Stimulated activated CD4-positive, alpha-beta T cell treated with anti-CD3 and anti-CD28 coated beads, Interleukin-2, amount 100 ng/mL, for 48 hours (primary cell): ENCODE data around the gene EP400.

Experiments used
- DNase-seq, 2 donors: peaks; one replicate each; pipeline ENCODE4 v3.0.0-alpha.2; 2020

EP400 gene

GRCh38 chr12:131990066-131990979, 40.6 kb downstream of the EP400 start:
- no peak for DNase-seq

GRCh38 chr12:131990980-131991305, 41.2 kb downstream of the EP400 start:
- DNase-seq: no peak

GRCh38 chr12:131991816-131992430, 42.2 kb downstream of the EP400 start:
- no peak for DNase-seq

DNA sequence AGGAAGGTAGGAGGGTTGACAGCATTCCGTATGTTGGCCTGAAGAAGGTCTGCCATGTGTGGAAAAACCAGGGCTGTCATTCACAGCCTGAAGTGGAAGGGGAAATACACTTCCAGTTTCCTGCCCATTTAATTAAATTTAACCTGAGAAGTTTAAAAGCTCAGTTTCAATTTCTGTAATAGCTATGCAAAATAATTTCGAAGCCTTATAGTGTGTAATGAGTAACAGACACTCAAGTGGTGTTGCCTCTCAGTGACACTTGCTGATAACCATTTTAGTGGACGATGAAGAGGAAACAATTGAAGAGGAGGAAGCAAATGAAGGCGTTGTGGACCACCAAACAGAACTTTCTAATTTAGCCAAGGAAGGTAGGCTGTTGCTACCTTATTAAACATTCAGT, 44.8 kb downstream of the EP400 start:
- no peak for DNase-seq

DNA sequence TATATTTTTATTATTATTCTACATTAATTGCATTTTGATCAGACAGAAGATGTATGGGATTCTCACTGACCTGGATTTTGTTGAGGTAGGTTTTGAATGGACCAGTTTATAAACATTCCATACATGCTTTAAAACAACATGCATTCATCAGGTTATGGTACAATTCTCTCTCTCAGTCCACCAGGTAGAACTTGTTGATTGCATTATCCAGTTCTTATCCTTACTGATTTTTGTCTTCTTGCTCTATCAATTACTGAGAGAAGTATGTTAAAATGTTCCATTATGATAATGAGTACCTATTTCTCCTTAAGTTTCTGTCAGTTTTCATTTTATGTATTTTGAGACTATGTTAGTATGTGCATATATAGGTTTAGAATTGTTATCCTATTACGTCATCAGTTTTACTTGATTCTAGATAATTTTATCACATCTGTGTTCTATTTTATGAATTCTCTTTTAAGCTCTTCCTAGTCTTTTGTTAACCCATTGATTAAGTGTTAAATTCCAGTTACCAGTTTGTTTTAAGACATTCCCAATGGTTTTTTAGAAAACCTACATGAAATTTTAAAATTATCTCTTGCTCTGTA, 50.6 kb downstream of the EP400 start:
- DNase-seq: no peak

DNA sequence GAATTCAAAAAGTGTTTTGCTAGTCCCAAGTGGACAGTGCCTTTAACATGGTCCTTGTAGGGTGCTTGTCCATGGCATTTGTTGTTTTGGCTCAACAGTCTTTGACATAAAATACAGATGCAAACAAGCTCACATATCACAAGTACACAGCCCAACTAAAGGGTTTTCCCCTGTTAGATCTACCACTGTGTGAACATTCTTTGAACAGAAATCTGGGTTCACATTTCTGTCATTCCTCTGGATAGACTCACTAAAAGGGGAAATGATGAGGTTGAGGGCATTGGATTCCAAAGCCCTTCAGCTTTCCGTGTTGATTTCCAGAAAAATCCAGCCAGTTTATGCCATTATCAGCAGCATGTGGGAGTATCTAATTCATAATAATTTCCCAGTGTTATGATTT, 54.1 kb downstream of the EP400 start:
- DNase-seq: no peak

DNA sequence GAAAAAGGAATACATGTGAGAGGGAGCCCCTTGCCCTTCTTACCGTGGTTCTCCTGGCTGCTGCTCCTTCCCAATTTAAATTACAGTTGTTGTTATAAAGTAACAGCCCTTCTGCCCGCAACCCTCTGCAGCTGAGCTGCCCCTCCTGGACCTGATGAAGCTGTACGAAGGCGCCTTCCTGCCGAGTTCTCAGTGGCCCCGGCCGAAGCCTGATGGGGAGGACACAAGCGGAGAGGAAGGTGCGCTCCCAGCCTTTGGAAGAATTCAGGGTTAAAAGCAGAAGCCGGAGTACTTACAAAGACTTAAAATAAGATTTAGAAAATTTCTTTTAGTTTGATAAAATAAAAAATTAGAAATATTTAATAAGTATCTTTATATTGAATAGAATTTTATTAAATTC, 55.2 kb downstream of the EP400 start:
- DNase-seq: no peak

DNA sequence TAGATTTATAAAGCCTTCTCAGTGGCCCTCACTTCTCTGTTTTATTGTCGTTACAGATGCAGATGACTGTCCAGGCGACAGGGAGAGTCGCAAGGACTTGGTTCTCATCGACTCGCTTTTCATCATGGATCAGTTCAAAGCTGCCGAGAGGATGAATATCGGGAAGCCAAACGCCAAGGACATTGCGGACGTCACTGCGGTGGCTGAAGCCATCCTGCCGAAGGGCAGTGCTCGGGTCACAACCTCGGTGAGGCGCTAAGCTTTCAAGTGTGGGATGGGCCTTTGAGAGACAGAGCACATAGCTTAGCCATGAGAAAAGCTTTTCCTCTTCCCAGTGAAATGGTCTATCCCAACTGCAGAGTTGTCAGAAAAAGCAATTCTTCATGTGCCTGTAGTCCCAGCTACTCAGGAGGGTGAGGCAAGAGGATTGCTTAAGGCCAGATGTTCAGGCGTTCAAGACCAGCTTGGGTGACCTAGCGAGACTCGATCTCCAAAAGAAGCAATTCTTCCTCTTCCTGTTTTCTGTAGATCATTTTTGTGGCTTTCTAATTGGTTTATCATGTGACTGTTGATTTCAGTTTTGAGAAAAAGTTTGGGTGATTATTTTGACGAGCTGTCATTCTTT, 56.4 kb downstream of the EP400 start:
- DNase-seq: no peak

DNA sequence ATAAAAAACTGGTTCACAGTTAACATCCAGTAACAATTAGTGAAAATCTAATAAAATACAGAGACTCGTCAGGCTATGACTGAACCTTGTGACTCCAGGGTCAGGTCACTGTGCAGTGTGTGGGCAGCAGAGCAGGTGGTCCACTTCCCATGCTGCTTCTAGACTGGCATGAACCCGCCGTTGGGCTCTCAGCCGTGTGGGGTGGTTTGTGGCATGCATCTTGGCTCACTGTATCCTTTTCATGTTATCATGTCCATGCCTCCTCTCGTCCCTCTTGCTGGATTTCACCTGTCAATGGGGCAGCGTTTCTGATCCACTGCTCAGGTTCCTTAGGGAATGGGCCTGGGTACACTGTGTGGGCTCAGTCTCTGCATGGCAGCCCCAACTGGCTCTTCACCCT, 57.3 kb downstream of the EP400 start:
- no peak for DNase-seq

DNA sequence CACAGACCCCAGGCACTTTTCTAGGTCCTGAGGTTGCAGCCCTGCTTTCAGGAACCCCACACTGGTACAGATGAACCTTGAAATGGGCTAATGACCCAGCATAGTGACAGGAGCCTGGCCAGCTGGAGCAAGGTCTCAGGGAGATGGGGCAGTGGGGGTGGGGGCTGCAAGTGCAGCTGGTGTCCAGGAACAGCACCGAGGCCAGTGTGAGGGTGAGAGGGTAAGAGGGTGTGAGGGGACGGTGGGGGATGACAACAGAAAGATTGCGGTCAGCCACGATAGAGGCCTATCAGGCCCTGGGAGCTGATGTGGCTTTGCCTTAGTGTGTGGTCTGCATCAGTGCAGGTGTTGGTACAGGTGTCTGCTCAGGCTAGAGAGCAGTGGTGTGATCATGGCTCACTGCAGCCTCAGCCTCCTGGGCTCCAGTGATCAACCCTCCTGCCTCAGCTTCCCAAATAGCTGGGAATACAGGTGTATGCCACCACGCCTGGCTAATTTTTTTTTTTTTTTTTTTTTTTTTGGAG, 59.7 kb downstream of the EP400 start:
- DNase-seq: no peak

DNA sequence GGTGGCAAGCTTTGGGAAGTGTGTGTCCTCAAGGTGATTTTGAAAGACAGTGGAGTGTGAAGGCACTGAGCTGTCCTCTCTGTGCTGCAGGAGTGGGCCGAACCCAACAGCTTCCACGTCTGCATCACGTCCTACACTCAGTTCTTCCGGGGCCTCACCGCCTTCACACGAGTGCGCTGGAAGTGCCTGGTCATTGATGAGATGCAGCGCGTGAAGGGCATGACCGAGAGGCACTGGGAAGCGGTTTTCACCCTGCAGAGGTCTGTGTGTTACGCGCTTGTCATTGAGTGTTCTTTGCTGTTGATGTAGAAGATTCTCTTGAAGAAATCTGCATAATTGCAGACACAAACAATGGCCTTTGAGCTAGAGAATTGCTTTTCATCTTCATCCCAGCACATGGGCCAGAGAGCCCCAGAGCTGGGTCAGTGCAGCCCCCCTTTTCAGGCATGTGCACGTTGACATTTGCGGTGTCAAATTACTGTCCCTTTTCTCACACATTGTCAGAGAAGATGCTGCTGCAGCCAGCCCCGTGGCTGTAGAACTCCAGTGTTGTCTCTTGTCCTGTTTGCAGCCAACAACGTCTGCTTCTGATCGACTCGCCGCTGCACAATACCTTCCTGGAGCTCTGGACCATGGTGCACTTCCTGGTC, 63.3 kb downstream of the EP400 start:
- no peak for DNase-seq

DNA sequence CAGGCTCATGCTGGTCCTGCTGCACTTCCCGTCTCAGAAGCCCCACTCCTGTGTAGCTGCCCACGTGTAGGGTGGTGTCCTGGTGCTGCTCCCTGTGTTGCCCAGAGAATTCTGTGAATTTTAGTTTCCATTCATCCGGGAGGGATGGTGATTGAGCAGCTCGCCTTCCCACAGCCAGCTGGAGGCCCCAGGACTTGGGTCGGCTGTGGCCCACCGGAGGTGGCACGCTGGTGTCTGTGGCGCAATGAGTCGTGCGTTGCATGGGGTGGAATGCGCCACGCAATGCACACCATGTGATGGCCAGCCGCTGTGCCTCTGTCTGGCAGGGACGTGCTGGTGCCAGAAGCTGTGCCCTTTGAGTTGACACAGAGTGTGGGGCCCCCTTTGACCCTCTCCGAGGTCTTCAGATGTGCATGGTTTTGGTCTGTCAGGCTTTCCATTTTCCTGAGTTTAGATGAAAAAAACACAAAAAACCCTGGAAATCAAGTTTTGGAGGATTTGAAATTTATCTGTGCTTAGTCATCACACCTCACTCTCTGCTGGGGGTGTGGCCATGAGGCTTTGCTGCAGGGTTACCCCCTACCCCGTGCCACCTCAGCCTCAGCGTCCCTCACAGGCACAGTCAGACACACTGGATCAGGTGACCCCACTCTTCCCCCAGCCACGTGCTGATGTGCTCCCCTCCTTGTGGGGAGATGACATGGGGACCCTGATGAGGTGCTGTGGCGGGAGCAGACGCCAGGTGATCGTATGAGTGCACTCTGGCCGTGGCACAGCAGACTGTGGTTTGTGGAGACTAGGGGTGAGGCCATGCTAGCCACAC, 64.6 kb downstream of the EP400 start:
- no peak for DNase-seq

DNA sequence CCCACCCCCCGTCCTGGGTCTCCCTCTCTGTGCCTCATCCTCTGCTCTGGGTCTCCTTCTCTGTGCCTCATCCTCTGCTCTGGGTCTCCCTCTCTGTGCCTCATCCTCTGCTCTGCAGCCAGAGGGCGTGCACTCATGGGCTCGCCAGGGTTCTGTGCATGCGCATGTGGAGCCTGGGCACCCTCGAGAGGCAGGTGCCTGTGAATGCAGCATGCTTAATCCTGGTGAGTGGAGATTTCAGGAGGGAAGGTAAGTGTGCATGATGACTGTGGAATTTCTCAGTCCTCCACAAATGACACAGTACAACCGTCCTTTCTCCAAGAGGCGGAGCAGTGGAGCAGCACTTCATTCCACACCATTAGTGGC, 65.2 kb downstream of the EP400 start:
- no peak for DNase-seq

DNA sequence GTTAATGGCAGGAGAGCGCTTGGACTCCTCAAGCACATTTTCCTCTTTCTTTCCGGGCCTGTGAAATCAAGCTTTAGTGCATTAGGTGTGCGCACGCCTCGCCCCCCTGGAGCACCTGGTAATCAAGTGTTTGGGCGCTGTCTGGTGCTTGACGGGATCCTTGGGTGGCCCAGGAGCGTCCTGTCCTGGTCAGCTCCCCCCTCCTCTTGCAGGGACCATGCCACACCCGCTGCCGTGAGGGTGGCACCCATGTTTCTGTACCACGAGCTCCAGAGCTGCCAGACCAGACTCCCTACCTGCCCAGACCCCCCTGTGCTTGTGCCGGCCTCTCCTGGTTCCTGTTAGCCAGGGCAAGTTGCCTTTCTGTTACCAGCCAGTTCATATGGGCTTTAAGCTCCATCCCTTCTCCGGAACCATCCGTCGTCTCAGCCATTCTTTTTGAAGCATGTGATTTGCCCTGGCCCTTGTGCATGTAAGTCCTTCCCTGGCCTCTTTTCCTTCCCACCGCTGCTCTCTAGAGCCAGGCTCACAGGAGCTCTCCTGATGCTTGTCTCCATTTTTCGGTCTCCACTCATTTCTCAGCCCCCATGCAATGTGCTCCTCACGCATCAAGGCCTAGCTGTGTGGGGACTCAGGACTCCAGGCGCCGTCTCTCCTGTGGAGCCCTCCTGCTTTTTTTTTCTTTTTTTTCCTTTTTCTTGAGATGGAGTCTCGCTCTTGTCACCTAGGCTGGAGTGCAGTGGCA, 66.1 kb downstream of the EP400 start:
- no peak for DNase-seq

GRCh38 chr12:132018193-132018916, 68.6 kb downstream of the EP400 start:
- no peak for DNase-seq

GRCh38 chr12:132019891-132020290, 70.1 kb downstream of the EP400 start:
- DNase-seq: no peak

DNA sequence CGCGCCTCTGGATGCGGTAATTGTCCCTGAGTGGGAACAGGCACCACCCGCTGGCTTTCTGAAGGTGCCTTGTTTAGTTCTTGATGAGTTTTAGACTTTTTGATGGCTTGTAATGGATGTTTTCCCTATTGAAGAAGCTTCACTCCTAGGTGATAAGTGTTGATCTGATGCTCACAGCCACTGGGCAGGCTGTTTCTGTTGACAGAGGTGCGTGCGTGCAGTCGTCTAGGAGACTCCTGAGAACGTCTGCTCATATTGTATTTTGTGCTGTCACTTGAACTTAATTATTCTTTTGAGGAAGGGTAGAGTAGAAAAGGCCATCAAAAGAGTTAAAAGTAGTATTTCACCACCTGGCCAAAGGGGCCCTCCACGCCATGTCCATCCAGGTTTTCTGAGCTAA, 70.5 kb downstream of the EP400 start:
- DNase-seq: no peak

DNA sequence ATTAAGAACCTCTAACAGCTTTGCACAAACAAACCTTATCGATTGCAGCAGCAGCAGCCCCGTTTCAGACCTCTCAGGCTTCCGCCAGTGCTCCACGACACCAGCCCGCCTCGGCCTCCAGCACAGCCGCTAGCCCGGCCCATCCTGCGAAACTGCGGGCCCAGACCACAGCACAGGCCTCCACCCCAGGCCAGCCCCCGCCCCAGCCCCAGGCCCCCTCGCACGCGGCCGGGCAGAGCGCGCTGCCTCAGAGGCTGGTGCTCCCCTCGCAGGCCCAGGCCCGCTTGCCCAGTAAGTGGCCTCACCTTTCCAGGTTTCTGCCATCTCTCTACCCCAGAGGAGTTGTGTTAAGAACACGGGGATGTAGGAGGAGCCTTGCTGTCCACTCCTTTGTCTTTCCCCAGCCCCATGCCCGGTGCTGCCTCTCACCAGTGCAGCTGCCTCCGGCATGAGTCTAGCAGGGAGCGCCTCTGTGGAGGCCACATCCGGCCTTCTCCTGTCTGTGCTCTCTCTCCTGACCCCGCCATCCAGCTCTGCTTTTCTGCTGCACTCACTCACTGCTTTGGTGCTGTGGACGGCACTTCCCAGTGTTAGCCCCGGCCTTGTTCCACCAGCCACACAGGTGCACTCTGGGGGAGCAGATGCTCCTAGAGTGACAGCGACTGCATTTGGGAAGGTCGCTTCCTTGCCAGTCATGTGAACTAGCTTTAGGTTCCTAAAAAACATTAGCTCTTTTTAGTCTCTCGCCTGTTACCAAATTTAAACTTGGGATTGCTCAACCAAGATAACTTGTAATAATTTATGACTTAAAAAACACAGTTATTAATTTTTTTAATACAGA, 71.5 kb downstream of the EP400 start:
- DNase-seq: no peak

- DNase-seq: no peak
Observed at GRCh38 chr12:132021965-132022364, 72.2 kb downstream of the EP400 start.

- DNase-seq: no peak
Observed at GRCh38 chr12:132023658-132024057, 73.9 kb downstream of the EP400 start.
